Bronchial epithelial cell (primary cell): ENCODE measurements around the gene FOXO6. TPM values are rescaled to one million over a fixed set of nuclear protein-coding genes. Genes with fewer than 3 reads are reported as not detected.

Source experiments
- DNase-seq: peaks from one replicate; pipeline ENCODE4 v3.0.0-alpha.2; 2010; ENCODE audit warnings: low read depth
- FAIRE-seq: peaks from 2 replicates; lab custom pipeline; 2011; peaks lifted over from hg19 to GRCh38; lab: Jason Lieb, UNC
- H3K27me3 ChIP-seq: 2 replicates; pipeline ENCODE4 v1.5.1; 2011; ENCODE audit warnings: low read length; ENCODE audit not compliant: control insufficient read depth, insufficient read depth
- H3K36me3 ChIP-seq: 2 replicates; pipeline ENCODE4 v1.5.1; 2011; ENCODE audit warnings: low read length; ENCODE audit not compliant: control insufficient read depth, insufficient read depth
- H3K4me3 ChIP-seq: 2 replicates; pipeline ENCODE4 v1.5.1; 2011; ENCODE audit warnings: mild to moderate bottlenecking, low read depth, low read length, control low read depth
- total RNA-seq: library from RNA; depleted of rRNA; stranded (reverse); fragments of >200 nt; gene quantifications from 2 replicates; pipeline ENCODE4 v1.2.1, GENCODE V29; 2014
- TF ChIP-seq, protein P1 (sequence below): IDR thresholded peaks from 2 replicates; pipeline ENCODE4 v1.5.1; 2011; ENCODE audit warnings: mild to moderate bottlenecking, moderate library complexity, low read length, control low read depth, inconsistent platforms; ENCODE audit not compliant: insufficient read depth, severe bottlenecking

The FOXO6 gene
- total RNA-seq, 1 donor from 2014 or later, result not detected

DNA sequence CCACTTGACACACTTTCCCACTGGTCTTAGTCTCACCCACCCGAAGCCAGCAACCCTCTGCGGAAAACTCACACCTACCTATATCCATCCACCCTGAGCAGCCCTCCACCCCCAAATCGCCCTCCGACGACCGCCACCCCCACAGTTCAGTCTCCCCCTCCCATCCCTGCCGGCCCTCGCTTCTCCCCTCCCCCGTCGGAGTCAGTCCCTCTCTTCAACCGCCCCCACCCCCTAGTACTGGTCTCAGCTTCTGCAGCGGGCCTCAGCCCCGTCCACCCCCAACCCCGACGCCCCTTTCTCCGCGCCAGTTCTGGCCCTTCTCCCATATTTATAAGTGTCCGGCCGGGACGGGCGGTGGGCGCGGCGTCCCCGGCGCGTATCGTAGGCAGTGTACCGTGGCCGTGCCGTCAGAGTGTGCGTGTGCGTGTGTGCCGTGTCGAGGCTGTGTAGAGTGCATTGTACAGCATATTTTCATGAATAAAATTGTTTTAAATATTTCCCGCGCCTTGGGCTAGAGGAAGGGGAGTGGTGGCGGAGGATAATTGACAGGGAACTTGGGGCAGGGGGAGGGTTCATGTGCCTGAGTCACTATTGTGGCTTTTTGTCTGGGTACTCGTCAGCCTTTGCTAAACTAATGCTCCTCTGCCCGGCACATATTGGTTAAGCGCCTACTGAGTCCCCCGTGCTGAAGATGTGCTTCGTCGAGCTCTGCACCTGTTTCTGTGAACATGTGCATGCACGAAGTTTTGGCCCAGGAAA, 22.0 kb downstream of the FOXO6 start:
- peaks cover 14% of the 10 kb centered on the region for H3K27me3 ChIP-seq
- no peaks in the 10 kb centered on the region for H3K36me3 ChIP-seq
- DNase-seq (peak; percentile 42), FAIRE-seq (peak; percentile 13)
- peak overlapping the region; percentile 36 for H3K4me3 ChIP-seq
- TF ChIP-seq, protein P1, sequence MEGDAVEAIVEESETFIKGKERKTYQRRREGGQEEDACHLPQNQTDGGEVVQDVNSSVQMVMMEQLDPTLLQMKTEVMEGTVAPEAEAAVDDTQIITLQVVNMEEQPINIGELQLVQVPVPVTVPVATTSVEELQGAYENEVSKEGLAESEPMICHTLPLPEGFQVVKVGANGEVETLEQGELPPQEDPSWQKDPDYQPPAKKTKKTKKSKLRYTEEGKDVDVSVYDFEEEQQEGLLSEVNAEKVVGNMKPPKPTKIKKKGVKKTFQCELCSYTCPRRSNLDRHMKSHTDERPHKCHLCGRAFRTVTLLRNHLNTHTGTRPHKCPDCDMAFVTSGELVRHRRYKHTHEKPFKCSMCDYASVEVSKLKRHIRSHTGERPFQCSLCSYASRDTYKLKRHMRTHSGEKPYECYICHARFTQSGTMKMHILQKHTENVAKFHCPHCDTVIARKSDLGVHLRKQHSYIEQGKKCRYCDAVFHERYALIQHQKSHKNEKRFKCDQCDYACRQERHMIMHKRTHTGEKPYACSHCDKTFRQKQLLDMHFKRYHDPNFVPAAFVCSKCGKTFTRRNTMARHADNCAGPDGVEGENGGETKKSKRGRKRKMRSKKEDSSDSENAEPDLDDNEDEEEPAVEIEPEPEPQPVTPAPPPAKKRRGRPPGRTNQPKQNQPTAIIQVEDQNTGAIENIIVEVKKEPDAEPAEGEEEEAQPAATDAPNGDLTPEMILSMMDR, result no peak

DNA sequence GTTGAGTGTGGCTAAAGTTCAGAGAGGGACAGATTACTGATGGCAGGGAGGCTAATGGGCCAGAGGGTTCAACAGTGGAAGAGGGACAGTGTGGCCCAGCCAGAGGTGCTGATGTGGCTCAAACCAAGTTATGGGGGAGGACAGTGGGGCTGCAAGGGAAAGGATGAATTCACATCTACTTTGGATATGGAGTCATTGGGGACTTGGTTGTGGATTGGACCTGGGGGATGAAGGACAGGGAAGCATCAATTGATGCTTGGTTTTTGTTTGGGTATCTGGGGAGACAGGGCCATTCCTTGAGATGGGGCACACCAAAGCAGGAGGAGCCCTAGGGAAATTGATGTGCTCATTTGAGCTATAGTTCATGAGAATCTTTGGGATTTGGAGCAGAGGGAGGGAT, 23.3 kb downstream of the FOXO6 start:
- no peak overlapping the region for H3K4me3 ChIP-seq
- DNase-seq (no peak), FAIRE-seq (no peak)
- TF ChIP-seq, protein P1, result no peak
- H3K36me3 ChIP-seq, result no peaks in the 10 kb centered on the region
- peaks cover 14% of the 10 kb centered on the region for H3K27me3 ChIP-seq

DNA sequence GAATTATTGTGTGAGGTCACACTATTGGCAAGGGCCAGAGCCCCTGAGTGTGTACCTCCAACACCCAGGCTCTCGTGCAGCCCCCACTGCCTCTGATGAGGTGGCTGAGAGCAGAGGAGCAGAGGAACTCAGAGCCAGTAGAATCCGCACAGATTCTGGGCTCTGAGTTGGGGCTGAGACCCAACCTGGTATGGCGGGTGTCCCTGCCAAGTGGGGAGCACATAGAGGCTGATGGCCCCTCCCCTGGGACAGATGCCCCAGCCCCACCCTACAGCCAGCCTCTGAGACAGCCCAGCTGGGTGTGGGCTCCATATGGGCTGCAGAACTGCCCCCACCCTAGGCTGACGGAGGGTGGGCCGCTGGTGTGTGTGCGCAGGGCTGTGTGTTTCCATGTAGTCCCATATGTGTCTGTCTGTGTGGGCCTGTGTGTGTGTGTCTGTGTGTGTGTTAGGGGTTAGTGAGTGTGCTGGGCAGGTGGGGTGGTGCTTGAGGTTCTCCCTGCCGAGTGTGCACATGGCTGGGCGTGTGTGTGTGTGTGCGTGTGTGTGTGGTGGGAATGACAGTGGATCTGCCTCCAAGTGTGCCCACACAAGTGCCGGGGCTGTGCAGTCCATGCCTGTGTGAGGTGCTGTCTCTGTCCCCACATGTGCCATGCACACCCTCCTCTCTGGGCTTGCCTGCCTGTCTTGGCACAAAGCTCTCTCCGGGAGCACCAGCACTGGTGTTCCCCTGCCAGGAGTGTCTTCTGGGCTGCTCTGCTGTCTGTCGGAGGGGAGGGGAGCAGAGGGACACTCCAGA, 24.4 kb downstream of the FOXO6 start:
- Histone ChIP-seq H3K27me3 (peaks cover 14% of the 10 kb centered on the region), H3K4me3 (no peak overlapping the region), H3K36me3 (no peaks in the 10 kb centered on the region)
- FAIRE-seq, result no peak
- TF ChIP-seq, protein P1, result no peak
- DNase-seq, result no peak

GRCh38 chr1:41386196-41386663, 25.0 kb downstream of the FOXO6 start:
- TF ChIP-seq, protein P1, result no peak
- Histone ChIP-seq H3K4me3 (no peak overlapping the region), H3K36me3 (no peaks in the 10 kb centered on the region), H3K27me3 (peaks cover 14% of the 10 kb centered on the region)
- no peak for DNase-seq
- FAIRE-seq, result no peak

DNA sequence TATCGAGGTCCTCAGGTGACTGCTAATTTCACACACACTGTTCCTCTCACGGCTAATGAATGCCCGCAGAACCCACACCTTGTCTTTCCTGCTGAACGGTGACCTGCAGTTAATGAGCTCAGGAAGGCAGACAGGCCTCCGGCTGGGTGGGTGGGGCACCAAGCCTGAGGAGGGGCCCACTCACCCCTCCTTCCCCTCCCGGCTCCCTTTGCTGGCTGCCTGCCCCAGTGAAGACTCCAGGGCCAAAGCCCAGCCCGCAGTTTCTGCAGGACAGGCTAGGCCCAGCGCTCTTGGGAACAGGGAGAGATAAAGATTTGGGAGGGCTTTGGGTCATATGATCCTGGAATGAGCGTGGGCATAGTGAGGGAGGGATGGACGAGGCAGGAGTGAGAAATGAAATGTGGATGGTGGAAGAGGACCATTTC, 26.4 kb downstream of the FOXO6 start:
- no peak overlapping the region for H3K4me3 ChIP-seq
- FAIRE-seq (no peak), DNase-seq (peak; percentile 13)
- TF ChIP-seq, protein P1, result no peak
- H3K27me3 ChIP-seq, result peaks cover 14% of the 10 kb centered on the region
- no peaks in the 10 kb centered on the region for H3K36me3 ChIP-seq
